MM.1S (cell line): ENCODE measurements around the gene HOXB7.

Experiments used
- EZH2 ChIP-seq: fragments of 300-600 bp; sonication (generic); optimal IDR thresholded peaks from 2 replicates; pipeline ENCODE3; 2017; ENCODE audit warnings: low read depth, mild to moderate bottlenecking, antibody characterized with exemption, low read length, mixed read lengths
- EZH2phosphoT487 ChIP-seq: fragments of 300-600 bp; sonication (generic); IDR thresholded peaks from 2 replicates; pipeline ENCODE4 v1.6.1; 2018; ENCODE audit warnings: antibody characterized with exemption, low read length
- TF ChIP-seq, protein P1 (sequence below): fragments of 300-600 bp; sonication (generic); IDR thresholded peaks from 2 replicates; pipeline ENCODE4 v1.5.1; 2016; ENCODE audit warnings: antibody characterized with exemption, low read length, mixed read lengths

DNA sequence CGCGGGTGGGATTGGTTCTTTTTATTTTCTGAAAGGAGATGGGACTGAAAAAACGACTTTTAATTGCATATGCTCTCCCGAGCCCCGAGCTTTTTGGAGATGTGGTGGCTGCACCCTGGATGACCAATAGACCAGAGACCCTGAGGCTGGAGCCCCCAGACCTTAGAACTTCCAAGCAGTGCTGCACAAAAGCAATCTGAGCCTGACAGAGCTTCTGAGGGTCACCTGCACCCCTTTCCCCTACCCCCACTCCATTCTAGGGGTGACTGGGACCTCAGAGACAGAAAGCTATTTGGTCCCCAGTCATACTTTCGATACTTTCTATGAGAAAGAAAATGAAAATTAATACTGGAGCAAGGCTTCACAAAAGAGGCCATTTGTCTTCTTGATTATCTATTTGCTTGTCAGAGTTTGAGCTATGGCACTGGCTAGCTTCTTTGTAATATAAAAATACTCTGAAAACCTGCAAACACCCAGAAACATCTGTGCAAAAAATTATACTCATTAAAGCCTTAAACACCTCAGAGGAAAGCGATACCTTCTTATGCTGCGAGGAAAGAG, 36.2 kb downstream of the HOXB7 start:
- TF ChIP-seq, protein P1, sequence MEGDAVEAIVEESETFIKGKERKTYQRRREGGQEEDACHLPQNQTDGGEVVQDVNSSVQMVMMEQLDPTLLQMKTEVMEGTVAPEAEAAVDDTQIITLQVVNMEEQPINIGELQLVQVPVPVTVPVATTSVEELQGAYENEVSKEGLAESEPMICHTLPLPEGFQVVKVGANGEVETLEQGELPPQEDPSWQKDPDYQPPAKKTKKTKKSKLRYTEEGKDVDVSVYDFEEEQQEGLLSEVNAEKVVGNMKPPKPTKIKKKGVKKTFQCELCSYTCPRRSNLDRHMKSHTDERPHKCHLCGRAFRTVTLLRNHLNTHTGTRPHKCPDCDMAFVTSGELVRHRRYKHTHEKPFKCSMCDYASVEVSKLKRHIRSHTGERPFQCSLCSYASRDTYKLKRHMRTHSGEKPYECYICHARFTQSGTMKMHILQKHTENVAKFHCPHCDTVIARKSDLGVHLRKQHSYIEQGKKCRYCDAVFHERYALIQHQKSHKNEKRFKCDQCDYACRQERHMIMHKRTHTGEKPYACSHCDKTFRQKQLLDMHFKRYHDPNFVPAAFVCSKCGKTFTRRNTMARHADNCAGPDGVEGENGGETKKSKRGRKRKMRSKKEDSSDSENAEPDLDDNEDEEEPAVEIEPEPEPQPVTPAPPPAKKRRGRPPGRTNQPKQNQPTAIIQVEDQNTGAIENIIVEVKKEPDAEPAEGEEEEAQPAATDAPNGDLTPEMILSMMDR, result no peak
- TF ChIP-seq EZH2phosphoT487 (no peak), EZH2 (no peak)
